ENCODE measurements around the gene PTPRG.

Gene PTPRG

GRCh38 chr3:61789861-61790260, 228.5 kb downstream of the PTPRG start:
- Mint-ChIP-seq H3K4me3 (no peak overlapping the region), H3K4me1 (ENCODE audit: low read depth) (no peaks in the 10 kb centered on the region), H3K36me3 (ENCODE audit: low read depth) (no peaks in the 10 kb centered on the region), H3K27ac (no peak overlapping the region), H3K9me3 (no peaks in the 10 kb centered on the region), H3K27me3 (no peaks in the 10 kb centered on the region)

- no peak overlapping the region for H3K4me3 Mint-ChIP-seq
- no peaks in the 10 kb centered on the region for H3K36me3 Mint-ChIP-seq (ENCODE audit: low read depth)
- no peaks in the 10 kb centered on the region for H3K9me3 Mint-ChIP-seq
- no peaks in the 10 kb centered on the region for H3K4me1 Mint-ChIP-seq (ENCODE audit: low read depth)
- no peak overlapping the region for H3K27ac Mint-ChIP-seq
- no peaks in the 10 kb centered on the region for H3K27me3 Mint-ChIP-seq
Observed at GRCh38 chr3:61790411-61790810, 229.0 kb downstream of the PTPRG start.

- Mint-ChIP-seq H3K4me3 (no peak overlapping the region), H3K27ac (no peak overlapping the region), H3K36me3 (ENCODE audit: low read depth) (no peaks in the 10 kb centered on the region), H3K4me1 (ENCODE audit: low read depth) (no peaks in the 10 kb centered on the region), H3K27me3 (no peaks in the 10 kb centered on the region), H3K9me3 (no peaks in the 10 kb centered on the region)
Observed at GRCh38 chr3:61793056-61793455, 231.7 kb downstream of the PTPRG start.

GRCh38 chr3:61793521-61793920, 232.2 kb downstream of the PTPRG start:
- no peak overlapping the region for H3K27ac Mint-ChIP-seq
- H3K4me1 Mint-ChIP-seq (ENCODE audit: low read depth), result no peaks in the 10 kb centered on the region
- H3K36me3 Mint-ChIP-seq (ENCODE audit: low read depth), result no peaks in the 10 kb centered on the region
- no peaks in the 10 kb centered on the region for H3K27me3 Mint-ChIP-seq
- no peak overlapping the region for H3K4me3 Mint-ChIP-seq
- H3K9me3 Mint-ChIP-seq, result no peaks in the 10 kb centered on the region

- no peaks in the 10 kb centered on the region for H3K9me3 Mint-ChIP-seq
- H3K27ac Mint-ChIP-seq, result no peak overlapping the region
- no peaks in the 10 kb centered on the region for H3K27me3 Mint-ChIP-seq
- H3K4me1 Mint-ChIP-seq (ENCODE audit: low read depth), result no peaks in the 10 kb centered on the region
- no peak overlapping the region for H3K4me3 Mint-ChIP-seq
- H3K36me3 Mint-ChIP-seq (ENCODE audit: low read depth), result no peaks in the 10 kb centered on the region
Observed at GRCh38 chr3:61794341-61794740, 233.0 kb downstream of the PTPRG start.

- Mint-ChIP-seq H3K4me1 (ENCODE audit: low read depth) (no peaks in the 10 kb centered on the region), H3K9me3 (no peaks in the 10 kb centered on the region), H3K4me3 (no peak overlapping the region), H3K27me3 (no peaks in the 10 kb centered on the region), H3K27ac (no peak overlapping the region), H3K36me3 (ENCODE audit: low read depth) (no peaks in the 10 kb centered on the region)
Observed at GRCh38 chr3:61794961-61795360, 233.6 kb downstream of the PTPRG start.

GRCh38 chr3:61796088-61796680, 234.8 kb downstream of the PTPRG start:
- Mint-ChIP-seq H3K4me3 (no peak overlapping the region), H3K27me3 (no peaks in the 10 kb centered on the region), H3K27ac (no peak overlapping the region), H3K36me3 (ENCODE audit: low read depth) (no peaks in the 10 kb centered on the region), H3K4me1 (ENCODE audit: low read depth) (no peaks in the 10 kb centered on the region), H3K9me3 (no peaks in the 10 kb centered on the region)

- no peaks in the 10 kb centered on the region for H3K9me3 Mint-ChIP-seq
- no peak overlapping the region for H3K4me3 Mint-ChIP-seq
- no peaks in the 10 kb centered on the region for H3K27me3 Mint-ChIP-seq
- no peaks in the 10 kb centered on the region for H3K4me1 Mint-ChIP-seq (ENCODE audit: low read depth)
- no peak overlapping the region for H3K27ac Mint-ChIP-seq
- H3K36me3 Mint-ChIP-seq (ENCODE audit: low read depth), result no peaks in the 10 kb centered on the region
Observed at GRCh38 chr3:61796911-61797310, 235.5 kb downstream of the PTPRG start.

- Mint-ChIP-seq H3K27ac (no peak overlapping the region), H3K27me3 (no peaks in the 10 kb centered on the region), H3K9me3 (no peaks in the 10 kb centered on the region), H3K4me1 (ENCODE audit: low read depth) (no peaks in the 10 kb centered on the region), H3K36me3 (ENCODE audit: low read depth) (no peaks in the 10 kb centered on the region), H3K4me3 (no peak overlapping the region)
Observed at GRCh38 chr3:61802772-61803171, 241.4 kb downstream of the PTPRG start.

- H3K4me3 Mint-ChIP-seq, result no peak overlapping the region
Observed at GRCh38 chr3:61803983-61804382, 242.6 kb downstream of the PTPRG start.

GRCh38 chr3:61804782-61805181, 243.4 kb downstream of the PTPRG start:
- no peak overlapping the region for H3K27ac Mint-ChIP-seq
- no peak overlapping the region for H3K4me3 Mint-ChIP-seq
- no peaks in the 10 kb centered on the region for H3K9me3 Mint-ChIP-seq
- H3K27me3 Mint-ChIP-seq, result no peaks in the 10 kb centered on the region
- no peaks in the 10 kb centered on the region for H3K36me3 Mint-ChIP-seq (ENCODE audit: low read depth)
- no peaks in the 10 kb centered on the region for H3K4me1 Mint-ChIP-seq (ENCODE audit: low read depth)

More at GRCh38 chr3:61803983-61804382, 242.6 kb downstream of the PTPRG start:
- Mint-ChIP-seq H3K27me3 (no peaks in the 10 kb centered on the region), H3K9me3 (no peaks in the 10 kb centered on the region), H3K36me3 (ENCODE audit: low read depth) (no peaks in the 10 kb centered on the region), H3K27ac (no peak overlapping the region), H3K4me1 (ENCODE audit: low read depth) (no peaks in the 10 kb centered on the region)

- no peak overlapping the region for H3K4me3 Mint-ChIP-seq
- no peak overlapping the region for H3K27ac Mint-ChIP-seq
- no peaks in the 10 kb centered on the region for H3K9me3 Mint-ChIP-seq
- no peaks in the 10 kb centered on the region for H3K4me1 Mint-ChIP-seq (ENCODE audit: low read depth)
- H3K27me3 Mint-ChIP-seq, result no peaks in the 10 kb centered on the region
- no peaks in the 10 kb centered on the region for H3K36me3 Mint-ChIP-seq (ENCODE audit: low read depth)
Observed at GRCh38 chr3:61805510-61806080, 244.2 kb downstream of the PTPRG start.

- Mint-ChIP-seq H3K9me3 (no peaks in the 10 kb centered on the region), H3K4me1 (ENCODE audit: low read depth) (no peaks in the 10 kb centered on the region), H3K27ac (no peak overlapping the region), H3K27me3 (no peaks in the 10 kb centered on the region), H3K36me3 (ENCODE audit: low read depth) (no peaks in the 10 kb centered on the region), H3K4me3 (no peak overlapping the region)
Observed at GRCh38 chr3:61806810-61807209, 245.4 kb downstream of the PTPRG start.

- no peaks in the 10 kb centered on the region for H3K9me3 Mint-ChIP-seq
- no peaks in the 10 kb centered on the region for H3K27me3 Mint-ChIP-seq
- H3K4me1 Mint-ChIP-seq (ENCODE audit: low read depth), result no peaks in the 10 kb centered on the region
- H3K36me3 Mint-ChIP-seq (ENCODE audit: low read depth), result no peaks in the 10 kb centered on the region
- H3K4me3 Mint-ChIP-seq, result no peak overlapping the region
- no peak overlapping the region for H3K27ac Mint-ChIP-seq
Observed at GRCh38 chr3:61807865-61808276, 246.5 kb downstream of the PTPRG start.

GRCh38 chr3:61808526-61808925, 247.2 kb downstream of the PTPRG start:
- Mint-ChIP-seq H3K4me3 (no peak overlapping the region), H3K27ac (no peak overlapping the region), H3K9me3 (no peaks in the 10 kb centered on the region), H3K4me1 (ENCODE audit: low read depth) (no peaks in the 10 kb centered on the region), H3K27me3 (no peaks in the 10 kb centered on the region), H3K36me3 (ENCODE audit: low read depth) (no peaks in the 10 kb centered on the region)

- H3K9me3 Mint-ChIP-seq, result no peaks in the 10 kb centered on the region
- no peaks in the 10 kb centered on the region for H3K4me1 Mint-ChIP-seq (ENCODE audit: low read depth)
- no peaks in the 10 kb centered on the region for H3K36me3 Mint-ChIP-seq (ENCODE audit: low read depth)
- H3K4me3 Mint-ChIP-seq, result no peak overlapping the region
- no peak overlapping the region for H3K27ac Mint-ChIP-seq
- no peaks in the 10 kb centered on the region for H3K27me3 Mint-ChIP-seq
Observed at GRCh38 chr3:61808999-61809398, 247.6 kb downstream of the PTPRG start.
